NCI-H345 treated with DMSO at 0.1 percent for 48 hours (cell line): ENCODE data around the gene LAG3.
A peak's percentile ranks its signal among the peaks of the same experiment; 100 is the strongest.
"Not testable (repeated sequence)": the region's sequence is repeated elsewhere in the genome, so short reads cannot be mapped to it uniquely, and the experiment has no call there.

Experiments
- DNase-seq: peaks from one replicate; lab custom pipeline; 2025; ENCODE audit not compliant: unreplicated experiment; lab: John Stamatoyannopoulos, UW

LAG3 gene

GRCh38 chr12:6772331-6772695 lies at the start of gene LAG3:
Gene LAG3, plus strand, starts transcription at chr12:6772520. Its CDS starts 333 bp downstream, at chr12:6772853.
- DNase-seq, result no peak

DNA sequence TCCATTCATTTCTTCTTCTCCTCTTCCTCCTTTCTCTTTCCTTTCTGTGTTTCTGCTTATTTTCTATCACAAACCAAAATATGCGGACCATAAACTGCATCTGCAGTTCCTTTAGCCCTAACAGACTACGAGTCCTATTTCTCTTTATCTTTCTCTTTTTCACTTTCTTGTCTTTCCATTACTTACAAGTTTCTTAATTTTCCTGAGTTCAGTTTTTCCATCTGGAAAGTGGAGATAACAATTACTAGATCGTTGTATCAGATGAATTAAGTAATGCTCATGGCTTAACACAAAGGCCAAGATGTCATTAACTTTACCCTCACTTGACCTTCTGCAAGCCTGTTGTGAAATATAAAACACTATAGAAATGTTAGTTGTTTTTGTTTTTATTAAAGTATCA lies 49.5 kb upstream of the LAG3 start:
- no peak for DNase-seq

GRCh38 chr12:6723607-6724408 lies 48.5 kb upstream of the LAG3 start, which contains the start of gene COPS7A:
Gene COPS7A, plus strand, starts transcription at chr12:6724046. Its CDS starts 611 bp downstream, at chr12:6724657.
- peak; percentile 97 for DNase-seq

- DNase-seq, result no peak
These were observed 47.9 kb upstream of the LAG3 start for GRCh38 chr12:6724409-6724797.

DNA sequence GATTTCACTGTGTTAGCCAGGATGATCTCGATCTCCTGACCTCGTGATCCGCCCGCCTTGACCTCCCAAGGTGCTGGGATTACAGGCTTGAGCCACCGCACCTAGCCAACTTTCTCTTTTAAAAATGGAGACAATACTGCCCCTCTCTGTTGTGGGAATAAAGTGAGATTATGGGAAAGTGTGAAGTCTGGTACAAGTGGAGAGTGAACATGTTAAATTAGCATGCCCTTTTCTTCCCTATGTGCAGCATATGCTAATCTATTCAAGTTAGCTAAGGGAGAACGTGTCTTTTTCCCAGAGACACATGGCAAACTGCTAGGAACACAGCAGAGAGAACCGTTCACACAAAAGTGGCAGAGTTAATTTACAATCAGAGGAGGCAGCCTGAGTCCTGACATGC lies 47.0 kb upstream of the LAG3 start:
- no peak for DNase-seq

GRCh38 chr12:6729186-6729585 lies 43.1 kb upstream of the LAG3 start:
- no peak for DNase-seq

DNA sequence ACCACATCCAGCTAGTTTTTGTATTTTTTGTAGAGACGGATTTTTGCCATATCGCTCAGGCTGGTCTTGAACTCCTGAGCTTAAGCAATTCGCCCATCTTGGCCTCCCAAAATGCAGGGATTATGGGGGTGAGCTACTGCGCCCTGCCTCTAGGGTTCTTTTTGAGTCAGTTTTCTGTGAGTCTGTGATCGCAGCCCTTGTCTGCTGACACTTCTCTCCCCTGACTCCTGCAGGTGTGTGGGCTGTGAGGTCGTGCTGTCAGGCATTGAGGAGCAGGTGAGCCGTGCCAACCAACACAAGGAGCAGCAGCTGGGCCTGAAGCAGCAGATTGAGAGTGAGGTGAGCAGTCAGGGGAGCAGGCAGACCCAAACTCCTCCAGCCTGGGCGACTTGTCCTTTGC lies 42.2 kb upstream of the LAG3 start:
- no peak for DNase-seq

DNA sequence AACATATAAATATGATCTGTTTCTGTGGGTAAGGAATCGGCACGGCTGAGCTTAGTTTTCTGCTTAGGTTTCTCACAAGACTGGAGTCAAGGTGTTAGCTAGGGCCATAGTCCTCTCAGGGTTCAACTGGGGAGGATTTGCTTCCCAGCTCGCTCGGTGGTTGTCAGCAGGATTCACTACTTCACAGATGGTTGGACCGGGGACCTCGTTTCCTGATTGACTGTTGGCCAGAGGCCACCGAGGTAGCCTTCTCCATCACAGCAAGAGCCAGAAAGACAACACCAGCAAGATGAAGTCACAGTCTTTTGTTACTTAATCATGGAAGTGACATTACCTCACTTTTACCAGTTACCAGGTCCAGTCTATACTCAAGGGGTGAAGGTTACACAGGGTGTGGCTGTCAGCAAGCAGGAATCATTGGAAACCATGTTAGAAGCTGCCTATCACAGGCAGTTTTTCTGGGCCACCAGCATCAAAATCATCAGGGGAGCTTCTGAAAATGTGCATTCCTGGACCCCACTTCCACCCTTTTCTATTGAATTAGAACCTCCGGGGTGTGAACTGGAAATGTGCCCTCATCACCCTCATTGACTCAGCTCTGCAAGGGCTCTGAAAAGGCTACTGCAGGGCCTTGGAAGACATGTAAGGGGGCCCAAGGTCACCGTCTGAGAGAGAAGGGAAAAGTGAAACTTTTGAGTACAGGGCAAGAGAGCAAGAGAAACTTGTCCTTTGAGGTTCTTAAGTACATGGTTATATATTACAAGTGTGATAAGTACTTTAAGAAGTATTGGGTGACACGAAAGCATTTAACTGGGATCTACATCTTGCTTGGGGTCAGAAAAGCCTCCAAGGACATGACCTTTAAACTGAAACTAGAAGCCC lies 37.6 kb upstream of the LAG3 start:
- DNase-seq, result no peak

GRCh38 chr12:6735448-6736191 lies 36.7 kb upstream of the LAG3 start:
- no peak for DNase-seq

DNA sequence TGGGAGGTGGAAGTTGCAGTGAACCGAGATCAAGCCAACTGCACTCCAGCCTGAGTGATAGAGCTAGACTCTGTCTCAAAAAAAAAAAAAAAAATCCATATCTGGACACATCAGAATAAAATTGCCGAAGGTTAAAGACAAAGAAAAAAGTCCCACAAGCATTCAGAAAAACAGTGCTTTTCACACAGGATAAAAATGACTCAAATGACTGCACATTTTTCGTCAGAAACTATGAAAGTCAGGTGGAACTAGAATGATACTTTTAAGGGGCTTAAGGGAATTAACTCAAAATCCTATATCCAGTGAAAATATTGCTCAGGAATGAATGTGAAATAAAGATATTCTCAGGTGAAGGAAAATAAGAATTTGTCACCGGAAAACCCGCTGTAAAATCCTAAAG lies 35.6 kb upstream of the LAG3 start:
- DNase-seq, result no peak

DNA sequence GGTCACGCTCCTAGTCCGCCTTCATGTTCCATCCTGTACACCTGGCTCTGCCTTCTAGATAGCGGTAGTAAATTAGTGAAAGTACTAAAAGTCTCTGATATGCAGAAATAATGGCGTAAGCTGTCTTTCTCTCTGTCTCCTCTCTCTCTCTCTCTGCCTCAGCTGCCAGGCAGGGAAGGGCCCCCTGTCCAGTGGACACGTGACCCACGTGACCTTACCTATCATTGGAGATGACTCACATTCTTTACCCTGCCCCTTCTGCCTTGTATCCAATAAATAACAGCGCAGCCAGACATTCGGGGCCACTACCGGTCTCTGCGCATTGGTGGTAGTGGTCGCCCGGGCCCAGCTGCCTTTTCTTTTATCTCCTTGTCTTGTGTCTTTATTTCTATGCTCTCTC lies 30.2 kb upstream of the LAG3 start:
- not testable (repeated sequence) for DNase-seq

- DNase-seq, result no peak
These were observed 29.5 kb upstream of the LAG3 start for GRCh38 chr12:6742834-6743233.

DNA sequence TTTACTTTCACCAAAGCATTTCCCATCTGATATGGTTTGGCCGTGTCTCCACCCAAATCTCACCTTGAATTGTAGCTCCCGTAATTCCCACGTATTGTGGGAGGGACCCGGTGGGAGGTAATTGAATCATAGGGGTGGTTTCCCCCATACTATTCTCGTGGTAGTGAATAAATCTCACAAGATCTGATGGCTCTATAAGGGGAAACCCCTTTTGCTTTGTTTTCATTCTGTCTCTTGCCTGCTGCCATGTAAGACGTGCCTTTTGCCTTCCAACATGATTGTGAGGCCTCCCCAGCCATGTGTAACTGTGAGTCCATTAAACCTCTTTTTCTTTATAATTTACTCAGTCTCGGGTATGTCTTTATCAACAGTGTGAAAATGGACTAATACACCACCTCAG lies 29.0 kb upstream of the LAG3 start:
- DNase-seq, result not testable (repeated sequence)

DNA sequence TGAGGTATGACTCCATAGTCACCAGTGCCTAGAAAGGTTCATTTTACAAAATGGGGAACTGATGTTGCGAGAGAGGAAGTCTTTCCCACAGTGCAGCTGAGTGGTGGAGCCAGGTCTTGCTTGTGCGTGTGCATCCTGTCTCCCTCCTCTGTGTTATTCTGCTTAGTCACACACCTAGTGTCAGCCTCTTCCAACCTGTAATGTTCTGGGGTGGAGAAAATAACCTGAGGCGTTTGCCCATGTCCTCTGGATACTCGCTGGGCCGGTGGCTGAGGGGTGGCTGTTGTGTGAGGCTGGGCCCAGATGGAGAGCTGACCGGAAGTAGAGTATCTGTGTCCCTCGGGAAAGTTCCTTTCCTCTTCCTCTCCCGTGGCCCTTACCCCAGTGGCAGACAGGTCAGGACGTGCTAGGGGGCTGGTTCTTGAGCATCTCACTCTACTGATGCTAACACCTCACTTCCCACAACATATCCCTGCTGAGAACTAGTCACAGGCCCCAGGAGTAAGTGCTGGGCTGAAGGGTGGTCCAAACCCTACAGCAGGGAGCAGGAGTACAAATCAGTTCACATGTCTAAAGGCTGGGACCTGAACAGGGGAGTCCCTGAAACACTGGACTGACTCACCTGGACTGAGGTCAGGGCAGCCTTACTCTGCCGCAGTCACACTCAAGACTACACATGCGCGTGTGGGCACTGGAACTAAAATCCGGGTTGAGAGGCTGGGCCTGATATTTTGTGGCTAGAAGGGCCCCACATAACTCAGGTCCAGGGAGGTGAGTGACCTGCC lies 26.4 kb upstream of the LAG3 start:
- no peak for DNase-seq

- DNase-seq, result no peak
These were observed 25.1 kb upstream of the LAG3 start for GRCh38 chr12:6747216-6747615.

- no peak for DNase-seq
These were observed 23.6 kb upstream of the LAG3 start for GRCh38 chr12:6748761-6749160.

GRCh38 chr12:6750506-6750905 lies 21.8 kb upstream of the LAG3 start:
- no peak for DNase-seq

GRCh38 chr12:6751767-6752166 lies 20.6 kb upstream of the LAG3 start:
- DNase-seq, result no peak

DNA sequence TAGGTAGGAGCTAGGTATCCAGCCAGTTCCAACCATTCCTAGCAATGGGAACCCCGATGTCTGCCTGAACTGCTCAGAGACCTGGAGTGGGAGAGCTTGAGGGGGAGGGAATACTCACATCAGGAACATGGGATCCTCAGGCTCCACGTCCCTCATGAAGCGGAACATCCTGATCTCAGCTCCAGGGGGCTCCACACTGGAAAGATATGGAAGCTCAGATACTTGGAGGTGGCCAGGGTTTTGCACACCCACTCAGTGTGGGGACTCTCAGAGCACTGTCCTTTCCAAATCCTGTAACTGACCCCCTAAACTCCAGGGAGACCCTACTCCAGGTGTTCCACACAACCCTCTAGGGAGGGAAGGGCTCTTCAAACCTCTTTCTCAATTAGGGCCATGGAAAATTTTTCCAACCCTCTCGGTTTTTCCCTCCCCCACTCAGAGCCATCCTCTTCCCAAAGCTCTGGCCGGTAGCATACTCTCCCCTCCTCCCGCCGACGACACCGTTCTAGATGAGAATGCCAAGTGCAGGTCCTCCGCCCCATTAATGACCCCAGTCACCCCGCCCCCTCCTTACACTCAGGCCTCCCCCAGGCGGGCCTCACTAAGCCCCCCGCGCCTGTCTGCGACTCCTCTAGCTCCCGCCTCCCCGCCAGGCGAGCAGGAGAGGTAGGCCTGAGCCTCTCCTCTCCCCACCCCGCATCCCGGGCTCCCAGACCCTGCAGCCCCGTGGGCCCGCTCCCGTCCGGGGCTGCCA lies 20.0 kb upstream of the LAG3 start:
- DNase-seq, result no peak
